ENCODE measurements around the gene CASQ2. TPM values are rescaled to one million over a fixed set of nuclear protein-coding genes. Genes with fewer than 3 reads are reported as not detected.

CASQ2 gene
- total and polyA plus RNA-seq, 10 of the 15 experiments (the other 5 are each of a cell fraction or from before 2014, with no cell fraction given): not detected

DNA sequence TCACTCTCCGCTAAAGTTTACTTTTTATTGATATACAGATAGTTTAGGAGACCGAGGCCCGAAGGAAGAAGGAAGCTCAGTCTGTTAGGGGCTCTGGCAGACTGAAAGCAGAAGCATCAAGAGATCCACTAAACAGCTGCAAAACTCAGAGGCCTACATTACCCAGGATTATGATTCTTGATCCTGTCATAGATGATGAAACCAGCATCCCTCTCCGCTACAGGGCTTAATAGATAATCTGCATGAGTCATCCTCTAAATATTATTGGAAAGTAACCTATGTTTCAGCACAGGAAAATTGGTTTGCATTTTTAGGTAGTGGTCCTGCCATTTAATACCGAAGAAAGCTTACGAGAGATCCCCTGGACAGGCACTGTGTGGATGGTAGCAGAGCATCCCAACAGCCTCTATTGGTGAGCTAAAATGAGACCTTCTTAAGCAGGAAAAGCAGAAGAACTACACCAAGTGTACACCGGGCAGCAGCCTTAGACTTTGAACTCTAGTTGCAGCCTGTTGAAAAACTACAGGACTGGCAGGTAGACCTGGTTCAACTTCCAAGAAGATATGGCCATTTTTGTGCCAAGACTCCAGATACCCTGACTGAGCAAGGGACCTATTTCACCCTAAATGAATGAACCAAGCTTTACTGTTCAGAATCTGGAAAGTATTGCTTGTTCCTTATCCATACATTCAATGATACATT, 6.8 kb downstream of the CASQ2 start:
- TF ChIP-seq YY1 (IDR thresholded peaks at IDR 0.05; ENCODE audit: low read depth, low read length): no peak
- no peak for TF ChIP-seq RAD51 (IDR thresholded peaks at IDR 0.05)
- no peak for TF ChIP-seq ZNF24 (IDR thresholded peaks at IDR 0.05)
- TF ChIP-seq TBL1XR1 (IDR thresholded peaks at IDR 0.05; ENCODE audit: low read depth, low read length): no peak
- TF ChIP-seq RBBP5 (conservative IDR thresholded peaks at IDR 0.05): no peak
- no peak for TF ChIP-seq NFXL1 (IDR thresholded peaks at IDR 0.05; ENCODE audit: borderline replicate concordance)
- TF ChIP-seq ZNF384 (IDR thresholded peaks at IDR 0.05; ENCODE audit: borderline replicate concordance, low read depth, low read length): no peak
- no peak for TF ChIP-seq RUNX3 (IDR thresholded peaks at IDR 0.05; ENCODE audit: low read length)
- no peak for TF ChIP-seq PAX8 (IDR thresholded peaks at IDR 0.05)
- TF ChIP-seq, protein P1, sequence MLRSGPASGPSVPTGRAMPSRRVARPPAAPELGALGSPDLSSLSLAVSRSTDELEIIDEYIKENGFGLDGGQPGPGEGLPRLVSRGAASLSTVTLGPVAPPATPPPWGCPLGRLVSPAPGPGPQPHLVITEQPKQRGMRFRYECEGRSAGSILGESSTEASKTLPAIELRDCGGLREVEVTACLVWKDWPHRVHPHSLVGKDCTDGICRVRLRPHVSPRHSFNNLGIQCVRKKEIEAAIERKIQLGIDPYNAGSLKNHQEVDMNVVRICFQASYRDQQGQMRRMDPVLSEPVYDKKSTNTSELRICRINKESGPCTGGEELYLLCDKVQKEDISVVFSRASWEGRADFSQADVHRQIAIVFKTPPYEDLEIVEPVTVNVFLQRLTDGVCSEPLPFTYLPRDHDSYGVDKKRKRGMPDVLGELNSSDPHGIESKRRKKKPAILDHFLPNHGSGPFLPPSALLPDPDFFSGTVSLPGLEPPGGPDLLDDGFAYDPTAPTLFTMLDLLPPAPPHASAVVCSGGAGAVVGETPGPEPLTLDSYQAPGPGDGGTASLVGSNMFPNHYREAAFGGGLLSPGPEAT (IDR thresholded peaks at IDR 0.05; ENCODE audit: low read depth): no peak
- TF ChIP-seq RB1 (IDR thresholded peaks at IDR 0.05; ENCODE audit: borderline replicate concordance): no peak
- no peak for TF ChIP-seq HDAC2 (IDR thresholded peaks at IDR 0.05)
- no peak for TF ChIP-seq BMI1 (IDR thresholded peaks at IDR 0.05; ENCODE audit: borderline replicate concordance)
- no peak for TF ChIP-seq LARP7 (IDR thresholded peaks at IDR 0.05)
- TF ChIP-seq, protein P2, sequence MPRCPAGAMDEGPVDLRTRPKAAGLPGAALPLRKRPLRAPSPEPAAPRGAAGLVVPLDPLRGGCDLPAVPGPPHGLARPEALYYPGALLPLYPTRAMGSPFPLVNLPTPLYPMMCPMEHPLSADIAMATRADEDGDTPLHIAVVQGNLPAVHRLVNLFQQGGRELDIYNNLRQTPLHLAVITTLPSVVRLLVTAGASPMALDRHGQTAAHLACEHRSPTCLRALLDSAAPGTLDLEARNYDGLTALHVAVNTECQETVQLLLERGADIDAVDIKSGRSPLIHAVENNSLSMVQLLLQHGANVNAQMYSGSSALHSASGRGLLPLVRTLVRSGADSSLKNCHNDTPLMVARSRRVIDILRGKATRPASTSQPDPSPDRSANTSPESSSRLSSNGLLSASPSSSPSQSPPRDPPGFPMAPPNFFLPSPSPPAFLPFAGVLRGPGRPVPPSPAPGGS (IDR thresholded peaks at IDR 0.05; ENCODE audit: borderline replicate concordance, insufficient read depth, low read depth, low read length, poor library complexity, severe bottlenecking): no peak
- TF ChIP-seq, protein P3, sequence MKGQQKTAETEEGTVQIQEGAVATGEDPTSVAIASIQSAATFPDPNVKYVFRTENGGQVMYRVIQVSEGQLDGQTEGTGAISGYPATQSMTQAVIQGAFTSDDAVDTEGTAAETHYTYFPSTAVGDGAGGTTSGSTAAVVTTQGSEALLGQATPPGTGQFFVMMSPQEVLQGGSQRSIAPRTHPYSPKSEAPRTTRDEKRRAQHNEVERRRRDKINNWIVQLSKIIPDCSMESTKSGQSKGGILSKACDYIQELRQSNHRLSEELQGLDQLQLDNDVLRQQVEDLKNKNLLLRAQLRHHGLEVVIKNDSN (IDR thresholded peaks at IDR 0.05; ENCODE audit: borderline replicate concordance, extremely low read length, insufficient read depth, low read depth, low read length): no peak
- H3K36me3 ChIP-seq (ENCODE audit: control insufficient read depth in 2 of 2, insufficient read depth in 2 of 2, low read length in 1 of 2): no peaks in the 10 kb centered on the region
- in situ Hi-C loops (cut with MboI): no loop called here
- FAIRE-seq (no peak), ATAC-seq (no peak), DNase-seq (ENCODE audit: low read depth, low spot score) (no peak)
- no peak overlapping the region for H3K4me3 ChIP-seq
- CTCF ChIA-PET: interaction anchor here (0.9 to 5.3 kb wide), 4 partner anchors 10 to 56 kb away, joined by 4 to 38 read pairs (median 20); no protein-coding TSS in a partner anchor
- intact Hi-C loops (cut with micrococcal nuclease; ENCODE audit: unreplicated experiment): no loop called here
- POLR2A ChIA-PET: no interaction called here
- no peak overlapping the region for H2AFZ ChIP-seq (ENCODE audit: control insufficient read depth, low read depth, low read length)
- no peaks in the 10 kb centered on the region for H4K20me1 ChIP-seq (ENCODE audit: control insufficient read depth, insufficient read depth)
- H3K4me1 ChIP-seq (ENCODE audit: control insufficient read depth, insufficient read depth, low read length): no peaks in the 10 kb centered on the region
- RAD21 ChIA-PET (ENCODE audit: unreplicated experiment): no interaction called here
- no peak overlapping the region for H3K27ac ChIP-seq (ENCODE audit: control insufficient read depth, insufficient read depth)
- no peaks in the 10 kb centered on the region for H3K9me3 ChIP-seq (replicated peaks; ENCODE audit: control insufficient read depth, insufficient read depth, low read length)
- 79% methylated on average over 7 of the region's 7 CpGs for WGBS (ENCODE audit: insufficient coverage, insufficient replicate concordance, low lambda C conversion rate, missing lambda C conversion rate)
- no TSS peak for BruUV-seq (replicated peaks)
- SMC1A ChIA-PET (ENCODE audit: uncharacterized antibody, unreplicated experiment): interaction anchor here (1.3 kb wide), 1 partner anchor 154 kb away, joined by 3 read pairs; no protein-coding TSS in a partner anchor
- no peaks in the 10 kb centered on the region for H3K79me2 ChIP-seq (ENCODE audit: control insufficient read depth, insufficient read depth, low read length)
- no peak overlapping the region for H3K9ac ChIP-seq (ENCODE audit: control insufficient read depth, insufficient read depth, low read length)
- H3K27me3 ChIP-seq (replicated peaks in 1 of 2; ENCODE audit: control insufficient read depth in 2 of 2, insufficient read depth in 2 of 2, low read length in 1 of 2): no peaks in the 10 kb centered on the region; a peak in 1 of 4 replicates
- H3K4me2 ChIP-seq (ENCODE audit: control insufficient read depth, insufficient read depth): no peak overlapping the region
